Stimulated activated CD8-positive, alpha-beta memory T cell treated with anti-CD3 and anti-CD28 coated beads, Interleukin-12 subunit alpha, Interleukin-12 subunit beta, amount 100 ng/mL, for 24 hours (primary cell): ENCODE data around the gene RAN.
"Not testable (repeated sequence)": the region's sequence is repeated elsewhere in the genome, so short reads cannot be mapped to it uniquely, and the experiment has no call there.

Source experiments
- DNase-seq: peaks from one replicate; pipeline ENCODE4 v3.0.0-alpha.2; 2020; ENCODE audit errors: extremely low read depth

RAN gene

GRCh38 chr12:130878193-130879185 is 6.6 kb downstream of the RAN start:
- DNase-seq, result no peak

DNA sequence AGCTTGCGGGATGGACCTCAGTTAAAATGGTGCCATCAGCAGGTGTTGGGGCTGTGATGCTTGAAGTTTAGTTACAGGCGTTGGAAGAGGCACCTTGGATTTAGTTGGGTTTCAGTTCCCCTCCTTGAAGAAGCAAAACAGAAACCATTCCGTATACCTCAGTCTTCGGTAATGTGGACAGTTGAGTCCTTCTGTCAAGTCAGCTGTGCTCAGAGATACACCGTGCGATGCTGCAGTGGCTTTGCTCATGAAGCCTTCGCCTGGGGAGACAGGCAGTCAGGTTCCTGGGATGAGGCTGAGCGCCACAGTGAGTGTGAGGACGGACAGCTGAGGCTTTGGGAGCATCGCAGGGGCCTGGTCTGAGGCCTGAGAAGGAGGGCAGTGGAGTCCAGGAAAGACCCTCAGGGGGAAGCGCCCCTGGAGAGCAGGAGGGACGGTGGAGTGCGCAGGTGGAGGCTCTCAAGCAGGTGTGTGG is 7.4 kb downstream of the RAN start:
- no peak for DNase-seq

- no peak for DNase-seq
Observed at GRCh38 chr12:130879781-130880389, 8.0 kb downstream of the RAN start.

- no peak for DNase-seq
Observed at GRCh38 chr12:130880411-130880885, 8.6 kb downstream of the RAN start.

DNA sequence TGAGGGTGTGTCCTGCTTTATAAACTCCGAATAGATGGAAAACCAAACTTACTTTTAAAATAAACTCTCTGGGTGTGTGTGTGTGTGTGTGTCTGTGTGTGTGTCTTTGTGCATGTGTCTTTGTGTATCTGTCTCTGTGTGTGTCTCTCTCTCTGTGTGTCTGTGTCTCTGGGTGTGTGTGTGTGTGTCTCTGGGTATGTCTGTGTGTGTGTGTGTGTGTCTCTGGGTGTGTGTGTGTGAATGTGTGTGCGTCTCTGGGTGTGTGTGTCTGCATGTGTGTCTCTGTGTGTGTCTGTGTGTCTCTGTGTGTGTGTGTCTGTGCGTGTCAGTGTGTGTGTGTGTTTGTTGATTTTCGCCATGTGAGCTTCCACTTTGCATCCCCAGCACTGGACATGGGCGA is 9.2 kb downstream of the RAN start:
- DNase-seq, result no peak

GRCh38 chr12:130881548-130881947 is 9.7 kb downstream of the RAN start:
- no peak for DNase-seq

DNA sequence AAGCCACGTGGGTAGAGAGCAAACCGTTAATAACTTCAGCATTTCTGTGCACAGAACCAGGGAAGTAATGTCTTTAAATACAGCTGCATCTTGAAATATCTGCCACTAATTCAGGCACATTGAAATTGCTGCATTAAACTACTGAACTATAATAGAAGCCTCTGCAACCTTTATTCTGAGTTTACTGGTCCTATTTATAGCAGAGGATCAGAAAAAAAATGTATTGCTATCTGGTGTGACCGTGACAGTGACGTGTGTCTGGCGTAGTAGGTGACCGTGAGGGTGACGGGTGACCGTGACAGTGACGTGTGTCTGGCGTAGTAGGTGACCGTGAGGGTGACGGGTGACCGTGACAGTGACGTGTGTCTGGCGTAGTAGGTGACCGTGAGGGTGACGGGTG is 15.3 kb downstream of the RAN start:
- not testable (repeated sequence) for DNase-seq

- no peak for DNase-seq
Observed at GRCh38 chr12:130904064-130904463, 32.2 kb downstream of the RAN start.

DNA sequence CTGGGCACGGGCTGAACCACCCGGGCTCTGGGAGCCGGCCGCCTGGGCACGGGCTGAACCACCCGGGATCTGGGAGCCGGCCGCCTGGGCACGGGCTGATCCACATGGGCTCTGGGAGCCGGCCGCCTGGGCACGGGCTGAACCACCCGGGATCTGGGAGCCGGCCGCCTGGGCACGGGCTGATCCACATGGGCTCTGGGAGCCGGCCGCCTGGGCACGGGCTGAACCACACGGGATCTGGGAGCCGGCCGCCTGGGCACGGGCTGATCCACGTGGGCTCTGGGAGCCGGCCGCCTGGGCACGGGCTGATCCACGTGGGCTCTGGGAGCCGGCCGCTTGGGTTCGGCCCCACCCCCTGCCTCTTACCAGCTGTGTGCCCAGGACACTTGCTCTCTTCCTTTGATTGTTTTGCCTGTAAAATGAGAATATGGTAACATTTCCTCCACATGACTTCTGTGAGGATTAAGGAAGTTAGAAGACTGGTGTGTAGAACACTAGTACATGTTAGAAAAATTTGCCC is 33.1 kb downstream of the RAN start:
- not testable (repeated sequence) for DNase-seq

- DNase-seq, result no peak
Observed at GRCh38 chr12:130909111-130909510, 37.2 kb downstream of the RAN start.

DNA sequence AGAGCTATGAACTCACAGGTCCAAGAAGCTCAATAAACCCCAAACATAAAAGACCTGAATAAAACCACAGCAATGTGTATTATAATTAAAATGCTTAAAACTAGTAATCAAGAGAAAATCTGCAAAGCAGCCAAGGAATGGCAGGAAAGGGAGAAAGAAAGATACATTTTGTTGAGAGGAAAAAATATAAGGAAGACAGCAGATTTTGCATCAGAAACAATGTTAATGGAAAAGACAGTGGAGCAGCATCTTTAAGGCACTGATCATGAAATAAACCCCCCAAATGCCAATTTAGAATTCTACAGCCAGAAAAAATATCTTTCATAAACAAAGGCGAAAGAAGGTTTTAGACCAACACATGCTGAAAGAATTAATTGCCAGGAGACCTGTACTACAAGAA is 39.3 kb downstream of the RAN start:
- no peak for DNase-seq

- no peak for DNase-seq
Observed at GRCh38 chr12:130911933-130912332, 40.1 kb downstream of the RAN start.

- DNase-seq, result no peak
Observed at GRCh38 chr12:130916241-130916911, 44.5 kb downstream of the RAN start.

- no peak for DNase-seq
Observed at GRCh38 chr12:130917607-130918006, 45.7 kb downstream of the RAN start.

DNA sequence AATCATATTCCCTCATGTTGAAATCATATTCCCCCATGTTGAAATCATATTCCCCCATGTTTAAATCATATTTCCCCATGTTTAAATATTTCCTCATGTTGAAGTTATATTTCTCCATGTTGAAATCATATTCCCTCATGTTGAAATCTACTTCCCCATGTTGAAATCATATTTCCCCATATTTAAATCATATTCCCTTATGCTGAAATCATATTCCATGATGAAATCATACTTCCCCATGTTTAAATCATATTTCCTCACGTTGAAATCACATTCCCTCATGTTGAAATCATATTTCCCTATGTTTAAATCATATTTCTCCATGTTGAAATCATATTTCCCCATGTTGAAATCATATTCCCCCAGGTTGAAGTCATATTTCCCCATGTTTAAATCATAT is 47.2 kb downstream of the RAN start:
- no peak for DNase-seq

DNA sequence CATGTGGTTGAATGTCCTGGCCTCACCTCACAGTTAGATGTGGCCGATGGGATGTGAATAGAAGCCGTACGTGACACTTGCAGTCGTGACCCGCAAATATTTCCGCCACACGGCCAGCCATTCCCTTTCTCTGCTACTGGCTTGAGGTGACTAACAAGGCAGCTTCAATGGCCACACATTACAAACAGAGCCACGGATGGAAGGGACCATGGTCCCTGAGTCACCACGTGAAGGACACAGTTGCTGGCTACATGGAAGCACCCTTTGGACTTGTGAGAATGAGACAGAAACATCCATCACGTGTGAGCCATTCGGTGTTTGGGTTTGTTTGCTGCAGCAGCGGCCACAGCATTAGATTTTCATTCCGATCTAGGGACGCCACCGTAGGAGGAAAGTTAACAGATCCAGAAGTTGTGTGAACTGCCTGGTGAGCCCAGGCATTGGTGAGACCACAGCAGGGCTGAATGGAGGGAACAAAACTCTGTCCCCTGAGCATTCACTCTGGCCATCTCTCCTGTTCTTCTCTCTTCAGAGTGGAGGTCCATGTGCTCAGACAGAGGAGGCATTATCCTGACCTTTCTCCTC is 48.3 kb downstream of the RAN start:
- no peak for DNase-seq

DNA sequence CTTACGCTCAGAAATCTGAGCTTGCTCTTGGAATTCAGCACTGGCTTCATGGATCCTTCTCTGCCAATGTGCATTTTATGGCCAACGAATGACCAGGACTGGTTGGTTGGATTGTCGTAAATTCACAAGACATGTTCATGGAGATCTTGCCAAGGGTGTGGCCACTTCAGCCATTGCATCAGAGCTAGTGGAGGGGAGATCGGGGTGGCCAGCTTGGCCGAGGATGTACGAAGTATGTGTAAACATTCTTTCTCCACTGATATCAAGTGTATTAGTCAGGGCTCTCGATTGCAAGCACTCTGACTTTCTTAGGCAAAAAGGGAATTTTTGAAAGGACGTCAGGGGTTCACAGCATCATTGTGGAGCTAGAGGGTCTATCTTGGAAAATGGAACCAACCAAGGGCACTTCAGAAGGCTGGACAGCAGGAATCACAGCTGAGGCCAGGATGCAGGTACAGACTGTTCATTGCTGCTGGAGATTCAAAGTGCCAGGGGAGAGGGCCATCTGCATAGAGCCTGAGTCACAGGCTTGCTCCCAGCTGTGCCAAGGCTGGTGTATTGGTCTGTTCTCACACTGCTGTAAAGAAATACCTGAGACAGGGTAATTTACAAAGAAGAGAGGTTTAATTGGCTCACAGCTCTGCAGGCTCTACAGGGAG is 49.0 kb downstream of the RAN start:
- DNase-seq, result no peak

DNA sequence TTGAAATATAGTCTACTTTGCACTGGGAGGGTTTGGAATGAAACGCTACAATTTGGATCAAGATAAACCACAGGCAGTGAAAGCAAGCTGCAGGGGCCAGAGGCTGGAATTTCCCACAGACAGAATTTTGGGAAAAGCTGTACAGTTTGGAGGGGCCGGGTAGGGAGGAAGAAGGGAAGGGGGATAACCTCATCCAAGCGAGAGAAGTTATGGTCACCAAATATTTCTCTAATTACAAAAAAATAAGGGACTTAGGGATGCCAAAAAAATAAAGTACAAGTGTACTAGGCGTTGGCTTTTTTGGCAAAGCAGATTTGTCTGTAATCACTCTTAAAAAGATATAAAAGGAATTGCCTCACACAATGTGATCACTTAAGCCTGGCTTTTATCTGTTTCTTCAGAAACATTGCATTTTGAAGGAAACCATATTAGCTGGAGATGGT is 50.7 kb downstream of the RAN start:
- DNase-seq, result no peak

DNA sequence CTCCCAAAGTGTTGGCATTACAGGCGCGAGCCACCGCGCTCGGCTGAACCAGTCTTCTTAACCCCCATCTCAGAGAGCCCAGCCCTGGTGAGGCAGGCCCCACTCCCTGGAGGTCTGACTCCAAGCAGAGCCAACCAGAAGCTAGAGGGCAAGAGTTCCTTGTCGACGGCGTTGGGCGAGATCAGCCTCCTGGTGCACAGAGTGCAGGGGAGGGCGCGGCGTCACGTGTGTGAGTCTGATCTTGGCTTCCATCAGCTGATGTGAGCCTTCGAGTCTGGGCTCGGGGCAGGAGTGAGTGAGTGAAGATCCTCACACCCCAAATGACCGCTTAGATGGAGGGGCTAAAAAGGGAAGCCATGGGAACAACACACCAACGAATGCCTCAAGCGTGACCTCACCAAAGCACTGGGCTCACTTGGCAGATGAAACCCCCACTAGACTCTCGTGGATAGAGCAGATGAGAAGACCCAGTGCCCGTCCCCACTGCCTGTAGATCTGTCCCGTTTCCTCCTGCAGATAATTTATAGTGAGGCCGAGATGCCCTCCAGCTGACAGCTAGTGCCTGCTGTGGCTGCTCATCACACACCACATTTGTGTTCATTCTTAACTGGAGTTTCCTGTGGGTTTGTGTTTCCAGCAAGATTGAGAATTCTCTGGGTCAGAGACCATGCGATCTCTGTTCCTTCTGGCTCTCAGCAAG is 53.2 kb downstream of the RAN start:
- no peak for DNase-seq

DNA sequence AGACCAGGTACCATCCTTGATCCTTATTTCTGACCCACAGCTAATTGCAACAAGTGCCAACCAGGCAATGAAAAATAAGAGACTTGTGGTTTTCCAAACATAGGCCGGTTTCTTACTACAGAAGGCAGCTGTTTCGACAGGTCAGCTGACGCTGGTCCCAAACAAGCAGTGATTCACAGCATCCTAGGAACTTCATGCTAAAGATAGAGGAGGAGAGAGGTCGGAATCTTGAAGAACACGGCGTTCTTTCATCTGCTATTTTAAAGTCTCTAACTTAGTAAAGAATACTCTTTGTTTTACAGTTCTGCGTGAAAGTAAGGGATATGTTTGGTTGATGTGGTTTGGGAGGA is 53.8 kb downstream of the RAN start:
- no peak for DNase-seq
